ENCODE results near the gene NCAM1. TPM values are rescaled to one million over a fixed set of nuclear protein-coding genes. Genes with fewer than 3 reads are reported as not detected.

Gene NCAM1
- total and polyA plus RNA-seq, 9 of the 15 experiments (the other 6 are each of a cell fraction or from before 2014, with no cell fraction given) = 0.09 to 0.23 TPM; not detected in 7

GRCh38 chr11:113124006-113124405, 162.8 kb downstream of the NCAM1 start (continued):
- TF ChIP-seq E2F5 (CRISPR knock-in tag; IDR thresholded peaks at IDR 0.05) (no peak), SMAD1 (IDR thresholded peaks at IDR 0.05; ENCODE audit: low read depth, low read length, partially characterized antibody) (no peak), RAD51 (IDR thresholded peaks at IDR 0.05; ENCODE audit: borderline replicate concordance, low read depth) (no peak), CHD4 (IDR thresholded peaks at IDR 0.05; ENCODE audit: insufficient read depth, insufficient replicate concordance, low read depth, low read length, poor library complexity, severe bottlenecking) (no peak), SMARCB1 (IDR thresholded peaks at IDR 0.05; ENCODE audit: insufficient read length, low read depth) (no peak)

GRCh38 chr11:113124578-113124977, 163.4 kb downstream of the NCAM1 start:
- BruUV-seq (replicated peaks) = no TSS peak
- H3K79me2 ChIP-seq (ENCODE audit: control insufficient read depth, insufficient read depth, low read length) = no peaks in the 10 kb centered on the region
- ATAC-seq (no peak), FAIRE-seq (no peak), DNase-seq (ENCODE audit: extremely low read depth in 1 of 4, low spot score in 3 of 4) (no peak)
- 2% methylated on average over 8 of the region's 8 CpGs for WGBS (ENCODE audit: insufficient coverage, low coverage, missing lambda C conversion rate)
- no peak overlapping the region for H3K9ac ChIP-seq (ENCODE audit: insufficient read depth in 1 of 2, low read depth in 2 of 2, low read length in 2 of 2)
- no peaks in the 10 kb centered on the region for H4K20me1 ChIP-seq (replicated peaks; ENCODE audit: control insufficient read depth, insufficient read depth, low read length)
- no peak overlapping the region for H3K27ac ChIP-seq (ENCODE audit: extremely low read depth, low read depth, low read length)
- H3K27me3 ChIP-seq (ENCODE audit: control insufficient read depth in 2 of 2, insufficient read depth in 2 of 2, low read length in 2 of 2) = peaks cover 0 to 7% of the 10 kb centered on the region in 2 experiments; a peak in 3 of 5 replicates
- intact Hi-C loops (cut with micrococcal nuclease) (no loop called here), in situ Hi-C loops (cut with MboI) (no loop called here)
- no peak overlapping the region for H3K4me2 ChIP-seq (ENCODE audit: insufficient read depth, low read length)
- no peaks in the 10 kb centered on the region for H3K9me3 ChIP-seq (replicated peaks; ENCODE audit: control insufficient read depth, insufficient read depth, low read depth, low read length)
- no peaks in the 10 kb centered on the region for H3K36me3 ChIP-seq (ENCODE audit: control insufficient read depth, insufficient read depth, low read length)
- no peaks in the 10 kb centered on the region for H3K9me1 ChIP-seq (ENCODE audit: control insufficient read depth, insufficient read depth, low read length)
- no peaks in the 10 kb centered on the region for H3K4me1 ChIP-seq (replicated peaks in 1 of 2; ENCODE audit: control insufficient read depth in 2 of 2, insufficient read depth in 2 of 2, low read length in 2 of 2)
- no peak overlapping the region for H3K4me3 ChIP-seq
- ChIA-PET CTCF (ENCODE audit: low intra/inter-chr PET ratio) (no interaction called here), POLR2A (interaction anchor here (0.5 kb wide), 1 partner anchor 569 kb away, joined by 3 read pairs; no protein-coding TSS in a partner anchor)
- H2AFZ ChIP-seq (ENCODE audit: low read depth, low read length) = no peak overlapping the region
- TF ChIP-seq ZNF740 (CRISPR knock-in tag; IDR thresholded peaks at IDR 0.05) (no peak), ZNF740 (tag; IDR thresholded peaks at IDR 0.05) (no peak), ZNF79 (CRISPR knock-in tag; IDR thresholded peaks at IDR 0.05; ENCODE audit: low read depth) (no peak), TSC22D4 (tag; IDR thresholded peaks at IDR 0.05) (no peak), BCOR (IDR thresholded peaks at IDR 0.05) (no peak)

Measured in K562 (cell line).